PC-9 (cell line): Measurements from ENCODE around the gene CSGALNACT2.

Source experiments
- CTCF ChIP-seq: fragments of 200-600 bp; sonication (generic); conservative IDR thresholded peaks from 2 replicates; pipeline ENCODE4 v1.6.1; 2017; ENCODE audit warnings: mixed run types, antibody characterized with exemption, mild to moderate bottlenecking, moderate library complexity
- EZH2 ChIP-seq: fragments of 200-600 bp; sonication (generic); IDR thresholded peaks from 2 replicates; pipeline ENCODE4 v1.8.0; 2017; ENCODE audit warnings: antibody characterized with exemption, low read depth

DNA sequence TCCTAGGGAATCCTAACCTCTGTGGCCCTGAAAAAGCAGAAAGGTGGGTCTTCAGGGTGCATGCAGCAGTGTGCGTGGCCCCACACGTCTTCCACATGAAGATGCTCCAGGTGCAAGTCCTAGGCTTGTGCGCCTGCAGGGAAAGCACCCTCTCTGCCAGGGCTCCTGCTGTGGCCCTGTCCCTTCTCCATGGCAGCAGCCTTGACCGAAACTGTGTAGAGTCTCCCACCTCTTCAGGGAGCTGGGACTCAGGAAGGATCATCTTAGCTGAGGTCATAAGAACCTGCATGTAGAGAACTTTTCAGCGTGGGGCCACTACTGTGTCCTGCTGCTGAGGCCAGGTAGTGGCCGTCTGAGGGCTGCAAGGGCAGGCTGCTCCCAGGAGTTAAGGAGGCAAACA, 6.3 kb upstream of the CSGALNACT2 start:
- no peak for TF ChIP-seq CTCF
- no peak for TF ChIP-seq EZH2
